GM06990 (cell line): ENCODE measurements around the gene MRPL3.

Source experiments
- DNase-seq: peaks from one replicate; pipeline ENCODE4 v3.0.0-alpha.2; 2011; ENCODE audit not compliant: insufficient read length; ENCODE audit errors: extremely low read depth
- H3K27me3 ChIP-seq: replicated peaks from 2 replicates; pipeline ENCODE4 v1.6.0; 2011; ENCODE audit warnings: low read length; ENCODE audit not compliant: control insufficient read depth, insufficient read depth
- H3K36me3 ChIP-seq: 2 replicates; pipeline ENCODE4 v1.5.1; 2011; ENCODE audit warnings: low read length; ENCODE audit not compliant: control insufficient read depth, insufficient read depth
- H3K4me3 ChIP-seq: replicated peaks from 2 replicates; pipeline ENCODE4 v1.5.1; 2011; ENCODE audit warnings: low read depth, mild to moderate bottlenecking, control low read depth, low read length
- CTCF ChIP-seq: IDR thresholded peaks from 2 replicates; pipeline ENCODE4 v1.5.1; 2011; ENCODE audit warnings: low read length, control low read depth, mild to moderate bottlenecking, inconsistent platforms; ENCODE audit not compliant: insufficient read depth, poor library complexity, severe bottlenecking

MRPL3 gene

GRCh38 chr3:131457220-131457619 is 45.6 kb downstream of the MRPL3 start:
- Histone ChIP-seq H3K27me3 (no peaks in the 10 kb centered on the region), H3K4me3 (no peak overlapping the region)
- DNase-seq, result no peak

DNA sequence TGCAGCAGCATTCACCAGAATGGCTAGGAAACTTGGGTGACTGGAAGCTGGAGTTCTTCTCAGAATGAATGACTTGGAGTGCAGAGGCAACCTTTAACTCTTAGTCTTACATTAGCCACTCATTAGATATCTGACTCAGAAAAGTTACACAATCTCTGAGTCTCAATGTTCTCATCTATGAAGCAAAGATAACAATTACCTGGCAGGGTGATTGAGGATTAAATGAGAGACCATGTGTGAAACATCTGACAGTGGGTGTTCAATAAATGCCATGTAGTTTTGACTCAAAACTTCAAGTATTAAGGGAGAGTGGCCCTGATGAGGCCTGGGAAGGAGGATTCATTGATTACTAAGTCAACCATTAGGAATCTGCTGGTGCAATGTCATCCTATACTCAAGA is 48.3 kb downstream of the MRPL3 start:
- Histone ChIP-seq H3K27me3 (no peaks in the 10 kb centered on the region), H3K4me3 (no peak overlapping the region), H3K36me3 (peaks cover 2% of the 10 kb centered on the region; the same call in 1 of the 2 replicates)
- DNase-seq, result no peak
- no peak for TF ChIP-seq CTCF

More at GRCh38 chr3:131457220-131457619, 45.6 kb downstream of the MRPL3 start:
- TF ChIP-seq CTCF, result no peak
- H3K36me3 ChIP-seq, result peaks cover 5% of the 10 kb centered on the region; the same call in 1 of the 2 replicates

DNA sequence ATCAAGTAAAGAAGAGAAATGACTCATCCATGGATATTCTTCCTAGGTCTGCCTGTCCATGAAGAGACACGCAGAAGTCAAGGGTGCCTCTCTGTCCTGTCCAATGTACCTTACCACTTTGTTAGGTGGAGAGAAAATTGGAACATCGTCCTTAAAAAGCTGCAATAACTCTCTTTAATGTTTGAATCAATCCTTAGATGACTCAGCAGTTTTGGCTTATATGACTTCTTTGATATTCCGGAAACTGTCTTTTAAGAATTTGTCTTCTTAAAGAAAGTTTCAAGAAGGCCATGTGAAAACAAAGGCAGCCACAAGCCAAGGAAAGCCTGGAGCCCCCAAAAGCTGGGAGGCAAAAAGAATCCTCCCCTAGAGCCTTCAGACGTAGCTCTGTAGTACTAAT is 49.2 kb downstream of the MRPL3 start:
- no peak for TF ChIP-seq CTCF
- Histone ChIP-seq H3K36me3 (no peaks in the 10 kb centered on the region), H3K4me3 (no peak overlapping the region), H3K27me3 (no peaks in the 10 kb centered on the region)
- no peak for DNase-seq

GRCh38 chr3:131447349-131447748 is 55.4 kb downstream of the MRPL3 start:
- no peaks in the 10 kb centered on the region for H3K27me3 ChIP-seq
- no peak for DNase-seq
- no peak for TF ChIP-seq CTCF
- H3K36me3 ChIP-seq, result no peaks in the 10 kb centered on the region
- H3K4me3 ChIP-seq, result no peak overlapping the region

DNA sequence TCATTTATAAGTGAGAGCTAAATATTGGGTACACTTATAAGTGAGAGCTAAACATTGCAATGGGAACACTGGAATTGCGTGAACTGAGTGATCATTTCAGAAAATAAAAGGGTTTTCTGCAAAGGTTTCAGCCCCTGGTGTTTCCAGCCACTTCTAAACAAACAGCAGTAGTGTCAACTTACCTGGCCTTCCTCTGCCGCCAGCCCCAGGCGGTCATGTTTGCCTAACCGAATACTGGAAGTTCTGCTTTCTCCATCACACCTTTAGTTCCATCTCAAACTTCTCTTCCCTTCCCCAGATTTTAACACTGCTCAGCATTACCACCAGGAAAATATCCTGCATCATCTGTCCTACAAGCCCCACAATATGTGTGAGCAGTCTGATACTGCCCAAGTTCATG is 58.6 kb downstream of the MRPL3 start:
- Histone ChIP-seq H3K4me3 (no peak overlapping the region), H3K36me3 (no peaks in the 10 kb centered on the region), H3K27me3 (no peaks in the 10 kb centered on the region)
- no peak for DNase-seq
- no peak for TF ChIP-seq CTCF

GRCh38 chr3:131439084-131439483 is 63.7 kb downstream of the MRPL3 start:
- Histone ChIP-seq H3K4me3 (no peak overlapping the region), H3K27me3 (no peaks in the 10 kb centered on the region), H3K36me3 (no peaks in the 10 kb centered on the region)
- TF ChIP-seq CTCF, result no peak
- DNase-seq, result no peak
